ENCODE measurements around the gene STK39. TPM values are rescaled to one million over a fixed set of nuclear protein-coding genes. Genes with fewer than 3 reads are reported as not detected.
A peak's percentile ranks its signal among the peaks of the same experiment; 100 is the strongest.

The STK39 gene
- total and polyA plus RNA-seq, 2 donors from 2014 or later: 15.9 to 27.1 TPM

GRCh38 chr2:168180914-168181313 is 66.5 kb downstream of the STK39 start:
- FAIRE-seq: no peak
- intact Hi-C loops (cut with DNase I): no loop called here
- TF ChIP-seq, protein P1, sequence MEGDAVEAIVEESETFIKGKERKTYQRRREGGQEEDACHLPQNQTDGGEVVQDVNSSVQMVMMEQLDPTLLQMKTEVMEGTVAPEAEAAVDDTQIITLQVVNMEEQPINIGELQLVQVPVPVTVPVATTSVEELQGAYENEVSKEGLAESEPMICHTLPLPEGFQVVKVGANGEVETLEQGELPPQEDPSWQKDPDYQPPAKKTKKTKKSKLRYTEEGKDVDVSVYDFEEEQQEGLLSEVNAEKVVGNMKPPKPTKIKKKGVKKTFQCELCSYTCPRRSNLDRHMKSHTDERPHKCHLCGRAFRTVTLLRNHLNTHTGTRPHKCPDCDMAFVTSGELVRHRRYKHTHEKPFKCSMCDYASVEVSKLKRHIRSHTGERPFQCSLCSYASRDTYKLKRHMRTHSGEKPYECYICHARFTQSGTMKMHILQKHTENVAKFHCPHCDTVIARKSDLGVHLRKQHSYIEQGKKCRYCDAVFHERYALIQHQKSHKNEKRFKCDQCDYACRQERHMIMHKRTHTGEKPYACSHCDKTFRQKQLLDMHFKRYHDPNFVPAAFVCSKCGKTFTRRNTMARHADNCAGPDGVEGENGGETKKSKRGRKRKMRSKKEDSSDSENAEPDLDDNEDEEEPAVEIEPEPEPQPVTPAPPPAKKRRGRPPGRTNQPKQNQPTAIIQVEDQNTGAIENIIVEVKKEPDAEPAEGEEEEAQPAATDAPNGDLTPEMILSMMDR (IDR thresholded peaks at IDR 0.05; ENCODE audit: borderline replicate concordance, extremely low read depth, insufficient read depth): no peak
- Histone ChIP-seq H3K4me1 (ENCODE audit: control insufficient read depth in 2 of 3, insufficient read depth in 2 of 3, low read depth in 1 of 3, low read length in 3 of 3) (peaks cover 0 to 4% (median 0%) of the 10 kb centered on the region in 3 donors), H3K4me3 (ENCODE audit: low read length in 3 of 3) (no peak overlapping the region), H3K9ac (ENCODE audit: low read length in 3 of 3) (no peak overlapping the region), H3K9me3 (ENCODE audit: control insufficient read depth in 2 of 3, insufficient read depth in 1 of 3, low read length in 3 of 3) (no peaks in the 10 kb centered on the region), H3K27me3 (ENCODE audit: control insufficient read depth, insufficient read depth, low read length) (no peaks in the 10 kb centered on the region), H3K27ac (ENCODE audit: low read depth in 2 of 2, low read length in 2 of 2) (peak overlapping the region in 1 of 2 donors; percentile 15), H3K36me3 (ENCODE audit: control insufficient read depth in 2 of 3, insufficient read depth in 3 of 3, low read length in 3 of 3) (peaks cover 0 to 3% (median 0%) of the 10 kb centered on the region in 3 donors)
- DNase-seq: no peak

DNA sequence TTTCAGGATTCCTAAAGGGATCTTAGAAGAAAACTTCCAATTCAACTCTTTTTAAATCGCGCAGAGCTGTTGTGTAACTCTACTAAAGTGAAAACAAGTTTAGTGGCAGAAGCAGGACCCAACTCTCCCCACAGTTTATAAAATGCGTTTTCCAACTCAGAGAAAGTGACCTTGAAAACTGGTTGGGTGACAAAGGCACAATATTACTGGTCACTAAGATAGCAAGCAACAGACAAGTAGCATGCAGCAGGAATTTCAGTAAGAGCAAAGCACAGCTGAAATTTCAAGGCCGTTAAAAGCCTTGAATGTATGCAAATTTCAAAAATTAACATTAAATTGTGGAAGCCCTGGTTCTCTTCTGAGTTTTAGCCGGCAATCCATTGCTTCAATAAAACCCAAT is 66.9 kb downstream of the STK39 start:
- H3K27ac ChIP-seq (ENCODE audit: low read depth in 2 of 2, low read length in 2 of 2): peak overlapping the region in 1 of 2 donors; percentile 3
- no peak overlapping the region for H3K4me3 ChIP-seq (ENCODE audit: low read length in 3 of 3)
- FAIRE-seq (no peak), DNase-seq (no peak)
- TF ChIP-seq, protein P1 (IDR thresholded peaks at IDR 0.05; ENCODE audit: borderline replicate concordance, extremely low read depth, insufficient read depth): no peak
- peaks cover 0 to 4% (median 0%) of the 10 kb centered on the region in 3 donors for H3K4me1 ChIP-seq (ENCODE audit: control insufficient read depth in 2 of 3, insufficient read depth in 2 of 3, low read depth in 1 of 3, low read length in 3 of 3)
- no peaks in the 10 kb centered on the region for H3K9me3 ChIP-seq (ENCODE audit: control insufficient read depth in 2 of 3, insufficient read depth in 1 of 3, low read length in 3 of 3)
- intact Hi-C loops (cut with DNase I): no loop called here
- H3K27me3 ChIP-seq (ENCODE audit: control insufficient read depth, insufficient read depth, low read length): no peaks in the 10 kb centered on the region
- H3K36me3 ChIP-seq (ENCODE audit: control insufficient read depth in 2 of 3, insufficient read depth in 3 of 3, low read length in 3 of 3): peaks cover 0 to 3% (median 0%) of the 10 kb centered on the region in 3 donors
- no peak overlapping the region for H3K9ac ChIP-seq (ENCODE audit: low read length in 3 of 3)

DNA sequence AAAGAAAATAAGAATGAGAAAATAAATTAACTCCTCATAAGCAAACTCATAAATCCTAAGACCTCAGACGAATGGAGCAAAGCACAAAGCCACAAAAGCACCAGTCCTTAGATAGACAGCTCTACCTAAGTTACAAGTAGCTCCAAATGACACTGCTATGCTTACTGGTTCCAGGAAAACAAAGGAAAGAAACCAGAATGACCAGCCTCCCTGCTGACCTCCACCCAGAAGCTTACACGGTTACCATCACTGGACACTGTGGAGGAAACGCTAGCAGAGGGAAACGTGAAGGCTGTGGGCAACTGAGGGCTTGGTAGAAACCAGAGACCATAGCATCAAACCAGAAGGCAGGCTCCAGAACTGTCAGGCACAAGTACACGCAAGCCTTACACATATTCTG is 67.8 kb downstream of the STK39 start:
- Histone ChIP-seq H3K27ac (ENCODE audit: low read depth in 2 of 2, low read length in 2 of 2) (no peak overlapping the region), H3K27me3 (ENCODE audit: control insufficient read depth, insufficient read depth, low read length) (no peaks in the 10 kb centered on the region), H3K9me3 (ENCODE audit: control insufficient read depth in 2 of 3, insufficient read depth in 1 of 3, low read length in 3 of 3) (no peaks in the 10 kb centered on the region), H3K9ac (ENCODE audit: low read length in 3 of 3) (no peak overlapping the region), H3K4me3 (ENCODE audit: low read length in 3 of 3) (no peak overlapping the region), H3K4me1 (ENCODE audit: control insufficient read depth in 2 of 3, insufficient read depth in 2 of 3, low read depth in 1 of 3, low read length in 3 of 3) (peaks cover 0 to 4% (median 0%) of the 10 kb centered on the region in 3 donors), H3K36me3 (ENCODE audit: control insufficient read depth in 2 of 3, insufficient read depth in 3 of 3, low read length in 3 of 3) (peaks cover 0 to 3% (median 0%) of the 10 kb centered on the region in 3 donors)
- DNase-seq: peak in 1 of 5 donors; percentile 49
- FAIRE-seq: no peak
- intact Hi-C loops (cut with DNase I): no loop called here
- TF ChIP-seq, protein P1 (IDR thresholded peaks at IDR 0.05; ENCODE audit: borderline replicate concordance, extremely low read depth, insufficient read depth): no peak

Data from kidney (tissue), 14 donors.